ENCODE data around the gene COX10.
A peak's percentile ranks its signal among the peaks of the same experiment; 100 is the strongest.
"Not testable (repeated sequence)": the region's sequence is repeated elsewhere in the genome, so short reads cannot be mapped to it uniquely, and the experiment has no call there.

Gene COX10

DNA sequence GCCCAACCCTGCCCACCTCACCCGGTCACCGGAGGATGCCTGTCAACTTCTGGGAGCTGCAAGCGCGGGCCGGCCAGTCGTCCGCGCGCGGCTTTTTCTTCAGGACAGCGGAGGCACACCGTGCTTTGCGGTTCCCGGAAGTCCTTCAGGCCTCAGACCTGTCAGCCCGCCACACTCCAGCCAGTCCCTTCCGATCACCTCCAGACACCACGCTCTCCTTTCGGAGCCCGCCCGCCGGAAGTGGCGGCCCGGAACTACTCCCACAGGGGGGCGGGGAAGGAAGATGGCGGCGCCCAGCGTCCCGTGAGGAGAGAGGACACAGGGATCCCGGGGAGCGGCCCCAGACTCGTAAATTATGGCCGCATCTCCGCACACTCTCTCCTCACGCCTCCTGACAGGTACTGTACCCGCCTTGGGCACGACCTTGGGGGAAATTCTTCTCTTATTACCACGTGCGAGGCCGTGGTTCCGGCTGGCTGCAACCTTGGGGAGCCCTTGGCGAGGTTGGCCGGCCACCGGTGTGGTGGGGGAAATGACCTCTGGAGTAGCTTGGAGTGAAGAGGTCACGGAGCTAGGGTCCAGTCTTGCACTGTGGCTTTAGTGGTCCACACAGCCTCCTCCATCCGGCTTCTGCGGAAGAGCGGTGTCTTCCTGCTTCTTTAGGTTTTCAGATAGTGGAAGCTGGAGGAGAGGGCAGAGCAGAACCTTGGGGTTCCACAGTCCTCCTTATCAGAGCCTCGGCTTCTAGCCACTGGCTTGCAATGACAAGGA, at the start of gene COX10:
Gene COX10, plus strand, starts transcription at position 254 of the 771 bp plus-strand sequence. Its CDS starts 102 bp downstream, at position 356.
- peak; percentile 72 for DNase-seq (ENCODE audit: low read depth in 3 of 3)

DNA sequence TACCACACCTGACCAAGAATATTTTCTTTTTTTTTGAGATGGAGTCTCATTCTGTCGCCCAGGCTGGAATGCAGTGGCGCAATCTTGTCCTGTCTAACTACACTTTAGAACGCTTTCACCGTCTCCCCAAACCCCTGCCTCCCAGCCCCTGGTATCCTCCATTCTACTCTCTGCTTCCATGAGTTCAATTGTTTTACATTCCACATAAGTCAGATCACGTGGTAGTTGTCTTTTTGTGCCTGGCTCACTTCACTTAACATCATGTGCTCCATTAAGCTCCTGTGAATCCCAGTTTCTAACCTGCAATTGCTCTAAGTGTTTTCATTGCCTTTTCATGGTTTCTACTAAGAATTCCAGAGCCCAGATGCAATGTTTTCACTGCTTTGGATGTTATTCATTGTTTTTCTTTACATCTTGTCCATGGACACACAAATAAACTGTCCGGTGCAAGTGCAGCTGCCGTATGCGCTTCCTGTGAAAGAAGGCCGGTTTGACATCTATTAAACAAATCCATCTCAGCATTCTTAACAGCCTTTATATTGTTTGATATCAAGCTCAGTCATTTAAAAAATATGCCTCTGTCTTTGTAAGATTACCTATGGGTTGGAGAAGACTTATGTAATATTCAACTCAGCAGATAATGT, 47.5 kb upstream of the COX10 start:
- not testable (repeated sequence) for DNase-seq (ENCODE audit: low read depth in 3 of 3)

DNA sequence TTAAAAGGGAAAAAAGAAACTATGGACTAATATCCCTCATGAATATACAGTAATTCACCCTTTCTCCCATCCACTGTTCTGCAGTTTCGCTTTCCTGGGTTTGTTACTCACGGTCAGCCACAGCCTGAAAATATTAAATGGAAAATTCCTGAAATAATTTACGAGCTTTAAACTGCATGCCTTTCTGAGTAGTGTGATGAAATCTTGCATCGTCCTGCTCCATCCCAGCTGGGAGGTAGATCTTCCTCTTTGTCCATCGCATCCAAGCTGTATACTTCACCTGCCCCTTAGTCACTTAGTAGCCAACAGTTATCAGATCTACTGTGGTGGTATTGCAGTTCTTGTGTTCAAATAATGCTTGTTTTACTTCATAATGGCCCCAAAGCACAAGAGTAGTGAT, 39.5 kb upstream of the COX10 start:
- not testable (repeated sequence) for DNase-seq (ENCODE audit: low read depth in 3 of 3)

DNA sequence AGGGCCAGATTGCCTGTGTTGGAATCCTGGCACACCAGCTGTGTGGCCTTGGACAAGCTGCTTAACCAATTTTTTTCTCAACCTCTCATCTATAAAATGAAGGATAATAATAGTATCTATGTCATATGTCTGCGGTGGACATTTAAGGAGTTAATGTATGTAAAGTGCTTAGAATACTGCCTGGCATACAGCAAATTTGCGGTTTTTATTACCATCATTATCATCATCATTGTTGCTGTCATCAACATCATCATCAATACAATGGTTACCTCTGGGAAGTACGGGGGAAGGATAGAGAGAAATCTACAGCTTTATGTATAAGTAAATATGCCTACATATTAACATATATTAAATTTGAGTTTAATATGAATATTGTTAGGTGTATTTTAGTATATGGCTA, 37.1 kb upstream of the COX10 start:
- DNase-seq (ENCODE audit: low read depth in 3 of 3) = no peak

- no peak for DNase-seq (ENCODE audit: low read depth in 3 of 3)
These were observed 36.1 kb upstream of the COX10 start for GRCh38 chr17:14033166-14033565.

- no peak for DNase-seq (ENCODE audit: low read depth in 3 of 3)
These were observed 31.9 kb upstream of the COX10 start for GRCh38 chr17:14037453-14037852.

DNA sequence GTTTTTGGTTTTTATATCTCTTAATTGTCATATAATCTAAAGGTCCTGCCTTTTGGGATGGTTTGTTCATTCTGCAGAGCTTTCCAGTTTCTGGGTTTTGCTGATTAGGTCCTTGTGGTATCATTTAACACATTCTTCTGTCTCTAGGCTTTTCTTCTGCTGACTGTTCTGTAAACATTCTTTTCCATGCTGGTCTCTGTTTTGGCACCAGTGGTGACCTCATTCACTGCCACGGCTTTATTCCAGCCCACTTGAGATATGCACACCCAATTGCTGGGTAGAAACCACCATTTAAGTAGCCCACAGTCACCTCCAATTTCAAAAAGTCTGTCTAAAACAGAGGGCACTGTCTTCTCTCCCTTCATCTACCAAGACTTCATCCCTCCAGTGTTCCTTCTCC, 31.1 kb upstream of the COX10 start:
- DNase-seq (ENCODE audit: low read depth in 3 of 3) = no peak

DNA sequence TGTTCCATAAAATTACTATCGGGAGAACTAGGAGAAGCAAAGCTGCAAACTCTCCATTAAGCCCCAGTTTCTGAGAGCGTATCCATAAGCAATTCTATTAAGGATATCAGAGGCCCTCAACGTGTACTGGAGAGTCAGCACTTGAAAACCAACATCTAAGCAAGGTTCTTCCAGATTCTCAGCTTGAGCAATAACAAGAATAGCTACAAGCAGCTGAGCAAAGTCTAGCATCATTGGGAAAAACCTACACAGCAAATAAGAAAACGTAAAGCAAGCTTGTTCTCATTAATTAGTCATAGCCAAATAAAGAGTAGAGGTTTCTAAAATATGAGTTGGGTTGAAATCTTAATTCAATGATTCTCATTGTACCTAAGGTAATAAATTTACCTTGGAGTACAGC, 26.9 kb upstream of the COX10 start:
- no peak for DNase-seq (ENCODE audit: low read depth in 3 of 3)

DNA sequence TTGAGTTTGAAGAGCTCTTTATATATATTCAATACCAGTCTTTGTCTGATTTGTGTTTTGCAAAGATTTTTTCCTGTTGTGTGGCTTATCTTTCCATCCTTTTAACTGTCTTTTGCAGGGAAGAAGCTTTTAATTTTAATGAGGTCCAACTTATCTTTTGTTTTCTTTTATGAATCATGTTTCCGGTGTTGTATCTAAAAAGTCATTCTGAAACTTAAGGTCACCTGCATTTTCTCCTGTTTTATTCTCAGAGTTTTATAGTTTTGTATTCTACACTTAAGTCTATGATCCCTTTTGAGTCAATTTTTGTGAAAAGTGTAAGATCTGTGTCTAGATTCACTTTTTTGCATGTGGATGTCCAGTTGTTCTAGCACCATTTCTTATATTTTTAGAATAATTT, 24.6 kb upstream of the COX10 start:
- DNase-seq (ENCODE audit: low read depth in 3 of 3) = no peak

DNA sequence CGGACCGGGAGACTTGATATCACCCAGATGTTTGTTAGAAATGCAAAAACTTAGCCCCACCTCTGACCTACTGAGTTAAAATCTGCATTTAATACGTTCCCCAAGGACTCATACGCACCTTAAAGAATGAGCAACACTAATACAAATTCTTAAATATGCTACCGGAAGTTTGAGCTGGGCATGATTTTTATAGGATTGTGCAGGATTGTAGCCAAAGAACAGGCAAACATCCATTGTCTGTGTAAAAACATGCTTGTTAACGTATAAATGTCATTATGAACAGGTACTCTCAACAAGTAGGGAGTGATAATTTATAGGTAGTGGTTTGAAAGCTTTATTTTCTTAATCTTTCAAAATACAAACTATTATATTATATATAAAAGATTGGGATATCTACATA, 22.3 kb upstream of the COX10 start:
- DNase-seq (ENCODE audit: low read depth in 3 of 3) = no peak

DNA sequence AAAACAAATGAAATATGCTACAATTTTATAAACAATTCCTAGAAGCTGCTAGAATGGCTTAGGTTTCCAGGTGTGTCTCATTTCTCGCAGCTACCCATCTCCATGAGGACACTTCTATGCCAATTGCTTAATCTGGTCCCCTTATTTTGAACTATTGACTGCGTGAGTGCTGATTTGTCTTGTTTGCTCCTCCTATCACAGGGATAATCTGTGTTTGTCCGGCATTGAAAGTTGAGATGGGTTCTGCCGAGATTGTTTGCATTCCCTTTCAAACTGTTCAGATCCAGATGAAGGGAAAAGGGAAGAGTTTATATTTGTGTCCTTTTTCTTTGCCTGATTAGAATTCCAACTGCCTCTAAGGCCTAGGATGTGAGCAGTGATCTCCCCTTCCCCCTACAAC, 21.7 kb upstream of the COX10 start:
- no peak for DNase-seq (ENCODE audit: low read depth in 3 of 3)

DNA sequence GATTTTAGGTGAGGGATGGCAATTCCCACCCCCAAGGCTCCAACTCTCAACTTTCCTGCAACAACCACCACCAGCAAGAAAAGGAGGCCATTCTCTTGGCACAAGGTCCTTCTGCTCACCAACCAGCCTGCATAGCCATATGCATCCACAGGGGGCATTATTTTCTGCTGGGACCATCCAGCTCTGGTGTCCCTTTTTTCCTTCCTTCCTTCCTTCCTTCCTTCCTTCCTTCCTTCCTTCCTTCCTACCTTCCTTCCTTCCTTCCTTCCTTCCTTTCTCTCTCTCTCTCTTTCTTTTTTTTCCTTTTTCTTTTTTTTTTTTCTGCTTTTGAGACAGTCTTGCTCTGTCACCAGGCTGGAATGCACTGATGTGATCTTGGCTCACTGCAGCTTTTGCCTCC, 21.1 kb upstream of the COX10 start:
- DNase-seq (ENCODE audit: low read depth in 3 of 3) = no peak

- DNase-seq (ENCODE audit: low read depth in 3 of 3) = no peak
These were observed 18.7 kb upstream of the COX10 start for GRCh38 chr17:14050616-14051015.

DNA sequence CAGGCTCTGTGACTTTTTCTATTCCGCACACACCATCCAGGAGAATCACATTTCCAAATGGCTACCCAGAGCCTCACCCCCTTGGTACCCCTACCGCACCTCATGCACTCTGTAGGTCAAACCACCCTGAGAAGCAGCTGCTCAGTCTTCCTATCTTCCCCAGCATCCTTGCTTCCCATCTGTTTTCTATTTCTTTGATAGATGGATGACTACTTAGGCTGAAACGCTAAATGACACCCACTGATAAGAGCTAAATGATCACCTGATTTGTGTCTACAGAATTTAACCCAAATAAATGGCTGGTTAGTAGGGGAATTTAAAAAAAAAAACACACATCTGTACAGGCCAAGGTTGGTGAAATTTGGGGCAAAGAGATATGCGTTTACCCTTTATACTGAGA, 17.6 kb upstream of the COX10 start:
- DNase-seq (ENCODE audit: low read depth in 3 of 3) = no peak

- no peak for DNase-seq (ENCODE audit: low read depth in 3 of 3)
These were observed 16.3 kb upstream of the COX10 start for GRCh38 chr17:14052886-14053615.

GRCh38 chr17:14057591-14057990, 11.7 kb upstream of the COX10 start:
- no peak for DNase-seq (ENCODE audit: low read depth in 3 of 3)

DNA sequence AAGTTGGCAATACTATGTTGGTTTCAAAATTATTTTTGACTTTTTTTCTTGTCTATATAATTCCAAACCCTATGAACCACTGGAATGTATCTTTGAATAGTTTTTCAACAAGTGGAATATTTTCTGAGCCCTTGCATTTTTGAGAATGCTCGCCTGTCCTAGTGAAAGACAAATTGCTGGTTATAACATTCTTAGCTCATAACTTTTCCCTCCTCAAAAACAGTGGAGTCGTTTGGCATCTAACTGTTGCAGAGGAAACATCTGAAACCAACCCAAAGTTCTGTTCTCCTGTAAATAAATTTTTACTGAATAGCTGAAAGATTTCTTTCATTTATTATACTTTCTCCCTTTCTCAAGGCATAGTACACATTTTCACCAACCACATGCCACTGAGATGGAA, 11.3 kb upstream of the COX10 start:
- no peak for DNase-seq (ENCODE audit: low read depth in 3 of 3)

DNA sequence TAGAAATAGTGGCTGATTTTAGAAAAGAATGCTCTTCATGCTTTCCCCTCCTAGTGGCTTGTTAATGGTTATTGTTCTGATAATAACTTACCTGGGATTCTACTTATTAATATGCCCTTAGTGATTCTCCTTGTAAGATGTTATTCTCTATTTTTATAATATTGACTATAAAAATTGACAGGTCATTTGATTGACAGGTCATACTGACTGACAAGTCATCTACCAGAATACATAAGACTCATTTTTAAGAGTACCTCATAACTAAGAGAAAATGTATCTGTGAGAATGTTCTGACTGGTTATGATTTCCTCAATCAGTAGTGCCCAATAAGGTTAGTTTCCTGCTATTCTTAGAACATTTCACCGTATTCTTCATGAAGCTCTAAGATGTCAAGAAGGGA, 8.6 kb upstream of the COX10 start:
- DNase-seq (ENCODE audit: low read depth in 3 of 3) = no peak

DNA sequence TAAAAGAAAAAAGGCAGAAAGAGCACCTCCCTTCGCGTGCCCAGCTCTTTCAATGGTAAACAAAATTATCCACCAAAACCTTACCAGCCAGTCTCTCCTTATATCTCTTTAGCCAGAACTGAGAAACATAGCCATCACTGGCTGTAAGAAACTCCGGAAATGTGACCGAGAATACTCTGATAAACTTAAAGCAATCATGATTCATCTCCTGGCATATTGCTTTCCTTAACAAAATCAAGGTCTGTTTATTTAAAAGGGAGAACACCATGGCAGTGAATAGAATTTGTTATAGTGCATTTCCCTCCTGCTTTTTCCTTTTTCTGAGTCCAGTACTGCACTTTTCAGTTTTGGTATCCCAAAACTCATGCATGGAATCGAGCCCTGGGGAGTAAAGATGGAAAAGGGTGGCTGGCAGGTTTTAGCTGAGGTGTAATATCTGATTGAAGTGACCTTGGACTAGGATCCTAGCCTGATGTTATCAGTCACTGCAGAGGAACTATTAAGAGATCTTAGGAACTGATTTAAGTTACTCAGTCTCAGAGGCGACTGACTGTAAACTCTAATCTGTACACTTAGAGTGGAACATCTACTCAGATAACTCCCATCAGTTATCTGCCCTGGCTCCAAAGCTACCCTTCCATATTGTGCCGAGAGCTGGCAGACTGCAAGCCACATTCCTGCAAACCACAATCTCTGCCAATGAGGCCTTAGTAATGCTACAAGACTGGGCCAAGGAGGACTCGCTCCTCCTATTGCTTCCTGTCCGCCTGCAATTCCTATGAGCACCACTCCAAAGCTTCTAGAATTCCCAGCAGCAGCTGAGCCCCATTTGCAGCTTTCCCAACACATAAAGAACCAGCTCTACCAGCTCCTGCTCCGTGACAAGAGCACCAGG, 7.4 kb upstream of the COX10 start:
- no peak for DNase-seq (ENCODE audit: low read depth in 3 of 3)

- no peak for DNase-seq (ENCODE audit: low read depth in 3 of 3)
These were observed 2.0 kb upstream of the COX10 start for GRCh38 chr17:14067347-14067746.

DNA sequence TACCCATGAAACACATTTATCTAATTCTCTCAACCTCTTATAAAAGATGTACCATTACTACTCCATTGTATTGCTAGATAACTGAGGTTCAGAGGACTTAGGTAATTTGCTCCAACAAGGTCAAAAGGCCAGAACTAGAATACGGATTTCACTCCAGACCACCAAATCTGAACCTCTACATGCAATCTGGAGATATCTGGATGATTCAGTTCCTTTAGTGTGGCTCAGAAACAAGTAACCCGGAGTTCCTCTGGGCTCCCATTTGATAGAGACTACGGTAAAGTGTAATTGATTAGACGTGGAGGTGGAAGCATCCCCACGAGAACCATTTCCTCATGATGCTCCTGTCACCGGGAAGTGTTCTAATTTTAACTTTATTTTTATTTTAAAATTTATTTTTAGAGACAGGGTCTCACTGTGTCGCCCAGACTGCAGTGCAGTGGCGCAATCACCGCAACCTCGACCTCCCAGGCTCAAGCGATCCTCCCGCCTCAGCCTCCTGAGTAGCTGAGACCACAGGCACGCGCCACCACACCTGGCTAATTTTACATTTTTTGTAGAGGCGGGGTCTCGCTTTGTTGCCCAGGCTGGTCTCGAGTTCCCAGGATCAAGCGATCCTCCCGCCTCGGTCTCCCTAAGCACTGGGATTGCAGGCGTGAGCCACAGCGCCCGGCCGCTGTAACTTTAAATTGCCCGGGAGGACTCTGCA, 608 bp upstream of the COX10 start:
- DNase-seq (ENCODE audit: low read depth in 3 of 3) = no peak

Data from stimulated activated CD4-positive, alpha-beta T cell treated with anti-CD3 and anti-CD28 coated beads, TNF-alpha, amount 100 ng/mL, for 4 hours (primary cell).